Fibroblast of gingiva (primary cell): ENCODE data around the gene SMIM32.
A peak's percentile ranks its signal among the peaks of the same experiment; 100 is the strongest.

Source experiments
- DNase-seq: peaks from one replicate; pipeline ENCODE4 v3.0.0-alpha.2; 2011; ENCODE audit warnings: low read depth

Gene SMIM32

DNA sequence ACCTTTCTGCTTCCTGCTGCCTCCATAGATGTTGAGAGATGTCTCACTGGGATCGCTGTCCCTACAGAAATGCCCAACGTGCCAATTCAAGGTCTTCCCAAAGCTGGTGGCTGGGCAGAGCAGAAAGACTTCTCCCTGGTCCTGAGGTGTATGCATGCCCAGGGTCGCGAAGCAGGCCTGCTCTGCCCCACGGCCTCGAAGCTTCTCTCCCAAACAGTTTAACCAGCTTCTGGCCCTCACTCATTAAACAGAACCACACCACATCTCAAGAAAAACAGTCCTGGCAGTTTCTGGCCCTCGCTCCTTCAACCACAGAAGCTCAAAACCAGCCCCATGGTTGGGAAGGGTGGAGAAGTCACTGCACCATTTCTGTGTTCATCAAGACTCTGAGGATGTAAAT, 14.7 kb upstream of the SMIM32 start:
- DNase-seq, result no peak

DNA sequence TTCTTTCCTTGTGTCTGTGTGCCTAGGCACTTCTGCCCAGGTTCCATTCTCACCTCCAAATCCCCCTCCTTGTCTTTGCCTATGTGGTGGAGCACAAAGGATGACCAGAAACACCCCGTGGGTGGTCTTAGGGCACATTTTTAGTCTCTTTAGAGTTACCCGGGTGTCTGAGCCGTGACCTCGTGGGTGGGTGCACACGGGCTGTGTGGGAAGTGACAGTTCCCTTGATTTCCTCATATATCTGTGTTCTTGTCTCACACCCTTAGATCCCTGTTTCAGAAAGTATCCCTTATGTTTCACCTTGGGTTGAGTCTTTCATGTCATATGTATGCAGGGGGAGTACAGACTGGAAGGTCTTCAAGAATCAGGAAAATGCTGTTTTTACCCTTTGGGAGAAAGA, 13.4 kb upstream of the SMIM32 start:
- DNase-seq, result no peak

DNA sequence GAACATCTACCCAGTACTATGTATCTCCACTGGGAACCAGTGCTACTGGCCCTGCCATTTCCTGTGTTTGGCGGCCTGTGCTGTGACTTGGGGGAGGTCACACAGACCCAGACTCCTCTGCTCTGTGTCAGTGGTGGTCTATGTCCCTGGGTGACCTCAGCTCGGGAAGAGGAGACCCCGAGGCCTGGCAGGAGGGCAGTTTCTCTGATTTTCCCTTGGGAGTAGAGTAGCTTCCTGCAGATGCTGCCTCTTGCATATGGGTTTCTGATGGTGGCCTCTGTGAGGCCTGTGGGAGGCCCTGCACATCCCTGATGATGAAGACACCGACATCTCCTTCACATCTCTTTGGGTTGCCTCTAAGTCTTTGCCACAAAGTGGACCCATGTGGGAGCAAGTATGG, 13.0 kb upstream of the SMIM32 start:
- no peak for DNase-seq

DNA sequence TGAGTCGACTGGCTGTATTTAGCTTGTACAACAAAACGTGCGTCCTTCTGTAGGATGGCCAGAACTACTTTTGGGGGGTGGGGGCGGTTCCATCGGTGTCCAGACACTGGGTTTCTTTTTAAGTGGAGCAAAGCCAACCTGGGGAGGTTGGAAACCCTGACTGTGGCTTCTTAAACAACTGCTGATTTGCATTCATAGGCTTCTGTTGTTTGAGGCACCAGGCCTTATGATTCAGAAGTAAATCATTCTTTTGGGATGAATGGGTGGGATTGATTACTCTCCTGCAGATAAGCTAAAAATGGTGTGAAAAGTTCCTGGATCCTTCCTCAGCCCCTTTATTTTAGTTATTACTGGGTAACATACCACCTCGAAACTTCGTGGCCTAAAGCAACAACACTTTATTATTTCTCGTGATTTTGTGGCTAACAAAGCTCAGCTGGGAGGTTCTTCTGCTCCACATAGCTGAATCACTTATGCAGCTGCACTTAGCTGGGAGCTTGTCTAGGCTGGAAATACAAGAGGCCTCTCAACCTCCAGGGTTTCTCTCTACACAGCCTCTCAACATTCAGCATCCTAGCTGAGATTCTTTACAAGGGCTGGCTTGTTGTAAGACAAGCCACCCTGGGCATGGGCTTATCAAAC, 12.2 kb upstream of the SMIM32 start:
- DNase-seq, result no peak

DNA sequence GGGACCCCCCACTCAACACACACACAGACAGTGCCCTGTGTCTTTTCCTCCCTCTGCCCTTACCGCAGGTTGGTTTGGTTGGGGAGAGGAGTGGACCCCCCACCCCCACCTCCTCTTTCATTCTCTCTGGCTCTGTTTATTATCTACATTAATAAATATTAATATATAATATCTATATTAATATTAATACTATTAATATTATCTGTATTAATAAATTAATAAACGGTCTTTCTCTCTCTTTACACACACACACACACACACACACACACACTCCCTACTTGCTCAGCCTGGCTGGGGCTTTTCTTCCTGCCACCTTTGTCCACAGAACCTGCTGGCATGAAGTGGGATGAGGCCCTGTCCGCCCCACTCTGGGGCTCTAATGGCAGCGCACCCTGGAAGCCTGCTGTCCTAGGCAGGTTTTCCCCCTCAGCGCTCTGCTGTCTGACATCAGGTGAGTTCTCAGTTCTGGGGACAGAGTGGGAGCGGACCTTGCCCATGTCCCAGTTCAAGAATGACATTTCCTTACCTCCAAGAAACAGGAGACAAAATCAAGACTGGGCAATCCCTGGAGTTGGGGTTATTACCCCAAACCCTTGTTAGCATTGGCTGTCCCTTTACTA, 10.5 kb upstream of the SMIM32 start:
- DNase-seq, result no peak

DNA sequence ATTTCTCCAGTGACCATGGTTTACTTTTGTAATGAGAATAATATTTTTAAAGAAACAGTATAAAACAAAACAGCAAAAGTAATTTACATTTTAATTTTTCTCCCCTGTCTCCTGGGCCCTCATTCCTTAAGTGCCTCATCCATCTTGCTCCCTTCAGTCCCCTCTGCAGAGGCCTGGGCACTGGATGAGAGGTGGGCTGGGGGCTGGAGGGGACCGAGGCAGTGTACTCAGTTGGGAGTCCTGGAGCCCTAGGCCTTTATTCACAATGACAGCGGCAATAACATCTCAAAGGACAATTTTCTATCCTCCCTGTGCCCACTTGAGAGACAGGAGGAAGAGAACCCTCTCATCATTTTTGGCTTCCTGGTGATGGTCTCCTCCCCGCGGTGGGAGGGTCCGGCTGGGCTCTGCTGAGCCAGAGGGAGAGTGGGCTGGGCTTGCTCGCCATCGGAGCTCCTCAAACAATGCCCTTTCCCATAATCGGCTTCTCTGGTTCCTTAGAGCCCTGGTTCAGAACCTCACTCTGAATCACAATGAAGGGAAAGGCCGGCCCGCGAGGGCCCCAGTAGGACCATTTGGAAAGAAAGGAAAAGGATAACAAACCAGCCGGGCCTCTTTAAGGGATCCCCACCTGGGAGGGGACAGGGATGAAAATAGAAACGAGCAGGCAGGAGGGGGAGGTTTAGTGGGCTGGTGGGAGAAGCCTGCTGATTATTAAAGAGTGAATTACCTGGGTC, 9.7 kb upstream of the SMIM32 start:
- no peak for DNase-seq

DNA sequence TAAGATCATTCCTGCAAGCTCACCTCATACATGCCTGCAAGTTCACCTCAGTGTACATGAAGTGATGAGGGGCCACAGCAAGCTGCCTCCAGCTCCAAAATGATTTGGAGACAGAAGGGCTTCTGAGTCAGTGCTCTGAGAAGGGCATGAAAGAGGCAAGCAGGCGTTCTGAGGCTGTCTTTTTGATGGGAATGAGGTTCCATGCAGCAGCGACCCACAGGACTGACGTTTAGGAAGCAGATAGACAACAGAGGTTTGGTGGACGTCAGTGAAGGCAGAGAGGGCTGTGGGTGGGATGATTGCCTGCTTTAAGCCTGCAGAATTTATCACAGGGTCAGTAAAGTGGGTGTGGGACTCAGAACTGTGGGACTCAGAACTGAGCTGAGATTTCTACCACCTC, 8.9 kb upstream of the SMIM32 start:
- DNase-seq, result no peak

DNA sequence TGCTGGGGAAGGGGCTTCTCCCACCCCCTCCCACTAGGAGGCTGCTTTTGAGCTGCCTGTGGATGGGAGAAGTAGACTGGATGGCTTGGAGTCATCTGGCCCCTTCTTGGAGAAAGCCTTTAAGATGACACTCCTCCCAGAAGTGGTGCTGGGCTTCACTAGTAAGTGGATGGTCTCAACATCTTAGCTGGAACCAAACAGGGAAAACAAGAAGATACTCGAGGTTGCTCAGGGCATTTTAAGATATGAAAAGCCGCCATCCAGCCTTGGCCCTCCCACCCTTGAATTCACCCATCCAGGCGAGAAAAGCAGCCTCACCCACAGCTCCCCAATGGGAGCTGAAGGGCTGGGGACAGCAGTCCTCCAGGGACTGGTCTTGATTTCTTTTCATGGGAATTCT, 7.8 kb upstream of the SMIM32 start:
- no peak for DNase-seq

DNA sequence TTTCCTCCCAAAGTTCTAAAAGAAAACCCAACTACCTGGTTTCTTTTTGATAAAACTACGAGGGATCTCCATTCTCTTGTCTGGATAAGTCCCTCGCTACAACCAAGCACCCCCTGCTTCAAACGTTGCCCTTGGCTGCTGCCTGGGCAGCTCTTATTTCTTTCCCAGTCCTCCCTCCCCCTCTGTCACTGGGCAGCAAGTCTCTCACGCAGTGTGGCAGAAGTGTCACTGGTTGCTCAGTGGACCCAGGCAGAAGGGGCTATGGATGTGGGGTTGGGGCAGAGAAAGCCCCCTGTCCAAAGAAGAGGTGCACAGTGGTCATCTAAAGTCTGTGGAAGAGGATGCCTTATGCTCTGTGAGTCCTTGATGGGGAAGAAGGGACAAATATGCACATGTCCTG, 7.2 kb upstream of the SMIM32 start:
- DNase-seq, result no peak

DNA sequence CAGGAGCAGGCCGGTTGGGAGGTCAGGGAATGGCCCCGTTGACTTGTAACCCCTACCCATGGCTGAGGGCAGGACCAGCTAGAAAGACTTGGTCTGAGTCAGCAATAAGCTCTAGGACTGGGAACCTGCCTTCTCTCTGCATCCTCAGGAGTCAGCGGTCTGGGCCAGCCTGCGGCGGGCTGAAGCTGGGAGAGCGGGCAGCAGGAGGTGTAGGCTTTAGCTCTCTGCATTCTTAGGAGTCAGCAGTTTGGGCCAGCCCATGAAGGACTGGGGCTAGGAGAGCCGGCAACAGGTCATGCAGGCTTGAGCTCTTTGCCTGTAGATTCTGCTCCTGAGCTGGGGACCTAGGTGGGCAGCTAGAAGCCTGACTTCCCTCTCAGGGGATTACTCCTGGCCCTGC, 6.4 kb upstream of the SMIM32 start:
- no peak for DNase-seq

DNA sequence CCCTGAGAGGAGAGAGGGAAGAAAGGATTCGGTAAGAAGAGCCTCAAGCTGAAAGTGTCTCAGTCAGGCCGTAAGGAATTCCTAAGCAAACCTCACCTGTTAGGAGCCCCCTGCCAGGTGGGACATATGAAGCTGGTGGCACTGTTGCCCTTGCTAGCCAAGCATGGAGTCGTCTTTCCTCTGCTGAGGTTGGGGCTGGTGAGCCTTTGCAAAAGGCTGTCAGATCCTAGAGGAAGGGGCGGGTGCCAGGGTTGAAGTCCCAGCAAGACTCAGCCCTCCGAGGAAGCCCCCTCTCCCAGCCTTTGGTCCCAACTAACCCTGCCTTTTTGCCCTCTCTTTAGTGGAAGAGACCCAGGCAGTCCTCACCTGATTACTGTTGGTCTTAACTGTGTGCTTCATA, 5.5 kb upstream of the SMIM32 start:
- no peak for DNase-seq

DNA sequence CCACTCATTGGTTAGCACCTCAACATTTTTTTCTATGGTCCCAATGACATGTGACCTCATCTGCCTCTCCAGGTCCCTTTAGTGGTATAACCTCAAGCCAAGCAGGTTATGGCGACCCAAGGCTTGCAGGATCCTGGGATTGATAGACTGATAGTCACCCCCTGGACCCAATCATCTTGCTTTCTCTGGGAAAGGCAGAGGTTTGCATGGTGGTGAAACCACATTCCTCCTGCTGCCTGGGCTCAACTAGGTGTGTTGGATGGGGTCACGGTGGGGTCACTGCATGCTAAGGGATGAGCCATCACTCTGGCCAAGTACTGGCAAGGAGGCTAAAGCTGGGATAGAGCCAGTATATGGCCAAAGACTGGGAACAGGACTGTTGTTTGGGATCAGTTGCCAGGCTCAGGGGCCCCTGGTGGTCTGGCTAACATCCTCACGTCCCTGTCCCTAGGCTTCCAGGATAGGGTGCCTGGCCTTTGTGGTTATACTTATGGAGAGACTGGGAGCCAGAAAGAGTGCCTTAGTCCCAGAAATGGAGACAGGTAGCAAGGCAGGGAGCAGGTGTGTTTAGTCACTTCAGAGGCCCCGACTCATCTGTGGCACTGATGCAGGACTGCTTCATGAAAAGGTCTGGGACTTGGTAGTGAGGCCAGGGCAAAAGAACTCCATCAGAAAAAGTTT, 4.6 kb upstream of the SMIM32 start:
- no peak for DNase-seq

DNA sequence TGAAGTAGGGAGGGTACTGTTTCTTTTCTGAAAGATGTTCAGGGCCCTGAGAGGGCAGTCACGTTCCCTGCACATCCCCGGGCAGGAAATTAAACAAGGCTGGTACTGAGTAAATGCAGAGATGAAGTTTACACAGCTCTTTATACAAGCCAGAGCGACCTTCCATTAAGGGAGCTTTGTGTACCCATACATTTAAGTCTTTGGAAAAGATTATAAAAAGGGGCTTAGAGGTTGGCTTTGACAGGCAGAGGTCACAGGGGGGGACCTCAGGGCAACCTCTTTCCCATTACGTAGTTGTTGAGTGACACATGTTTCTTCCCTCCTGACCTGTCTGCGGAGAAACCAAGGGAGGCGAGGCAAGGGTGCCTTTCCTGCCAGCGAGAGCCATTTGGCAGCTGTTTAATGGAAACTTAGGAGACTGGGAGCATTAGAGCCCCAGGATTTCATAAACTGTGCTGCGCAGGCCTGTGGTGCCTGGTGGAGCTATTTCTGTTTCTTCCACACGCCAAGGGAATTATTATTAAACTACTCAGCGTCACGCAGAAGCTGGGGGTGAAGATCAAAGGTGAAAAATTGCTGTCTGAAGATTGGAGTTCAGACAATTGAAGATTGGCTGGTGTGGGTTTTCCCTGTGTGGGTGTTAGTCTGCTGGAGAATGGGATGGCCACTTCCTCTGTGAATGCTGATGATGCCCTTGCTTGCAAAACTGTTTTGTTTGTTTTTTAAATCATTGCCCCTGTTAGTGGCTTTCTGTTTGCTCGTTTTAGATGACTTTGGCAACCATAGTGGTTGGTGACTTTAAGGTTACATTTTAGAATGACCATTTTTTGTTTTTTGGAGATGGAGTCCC, 3.2 kb upstream of the SMIM32 start:
- no peak for DNase-seq

DNA sequence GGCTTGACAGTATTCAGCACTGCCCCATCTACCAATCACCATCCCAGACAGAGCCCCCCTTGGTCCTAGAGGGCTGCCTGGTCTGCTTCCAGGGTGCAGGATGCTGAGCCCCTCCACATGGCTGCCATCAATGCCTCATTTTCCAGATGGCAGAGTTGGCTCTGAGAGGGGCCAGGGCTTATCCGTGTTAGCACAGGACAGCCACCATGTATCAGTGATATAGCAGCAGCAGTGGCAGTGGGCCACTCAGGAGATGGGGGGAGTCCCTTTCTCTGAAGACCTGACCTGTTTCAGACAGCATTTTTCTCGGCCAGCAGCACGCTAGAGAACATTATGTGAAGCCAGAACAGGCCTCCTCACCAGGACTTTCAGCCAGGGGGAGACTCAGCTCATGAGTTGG, 1.6 kb upstream of the SMIM32 start:
- DNase-seq, result no peak

DNA sequence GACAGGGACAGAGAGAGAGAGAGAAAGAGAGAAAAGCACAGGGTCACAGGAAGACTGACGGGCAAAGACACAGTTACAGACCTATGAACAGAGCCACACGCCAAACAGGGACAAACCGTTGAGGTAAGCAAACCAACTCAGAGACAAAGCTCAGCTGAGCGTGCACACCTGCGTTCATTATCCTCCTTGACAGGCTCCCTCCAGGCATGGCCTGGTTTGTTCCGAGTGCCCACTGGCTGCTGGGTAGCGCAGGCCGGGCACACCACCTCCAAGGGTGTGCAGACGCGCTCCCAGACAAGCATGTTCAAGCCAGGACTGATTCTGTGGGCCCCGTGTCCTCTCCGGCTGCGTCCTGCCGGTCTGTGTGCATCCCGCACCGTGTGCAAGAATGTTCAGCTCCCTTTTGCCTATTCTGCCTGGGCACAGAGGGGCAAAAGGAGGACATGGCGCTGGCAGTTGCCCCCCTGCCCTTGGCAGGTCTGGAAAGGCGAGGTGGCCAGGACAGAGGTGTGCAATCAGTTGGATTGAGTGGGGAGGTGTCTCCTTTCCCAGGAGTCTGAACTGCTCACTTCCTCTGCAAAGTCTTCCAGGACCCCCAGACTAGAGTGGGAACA, 467 bp upstream of the SMIM32 start:
- no peak for DNase-seq

DNA sequence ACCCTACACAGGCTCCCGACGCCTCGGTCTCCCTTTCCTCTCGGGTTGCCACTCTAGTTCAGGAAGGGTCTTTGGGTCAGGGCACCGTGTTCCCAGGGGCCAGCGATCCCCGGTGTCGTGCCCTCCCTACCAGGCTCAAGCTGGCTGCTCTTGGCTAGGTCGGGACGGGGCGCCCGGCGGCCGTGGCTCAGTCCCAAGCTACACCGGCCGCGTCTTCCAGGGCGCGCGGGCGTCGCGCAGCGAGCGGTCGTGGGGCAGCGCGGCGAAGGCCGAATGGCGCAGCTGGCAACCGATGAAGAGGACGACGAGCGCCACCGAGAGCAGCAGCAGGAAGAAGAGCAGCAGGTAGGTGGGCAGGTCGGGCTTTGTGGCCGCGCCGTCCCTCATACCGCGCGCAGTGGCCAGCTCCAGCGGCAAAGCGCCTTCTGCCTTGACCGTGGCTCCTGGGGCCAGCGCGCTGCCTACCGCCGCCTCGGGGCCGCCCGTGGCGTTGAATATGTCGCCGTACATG, 892 bp downstream of the SMIM32 start:
- no peak for DNase-seq

DNA sequence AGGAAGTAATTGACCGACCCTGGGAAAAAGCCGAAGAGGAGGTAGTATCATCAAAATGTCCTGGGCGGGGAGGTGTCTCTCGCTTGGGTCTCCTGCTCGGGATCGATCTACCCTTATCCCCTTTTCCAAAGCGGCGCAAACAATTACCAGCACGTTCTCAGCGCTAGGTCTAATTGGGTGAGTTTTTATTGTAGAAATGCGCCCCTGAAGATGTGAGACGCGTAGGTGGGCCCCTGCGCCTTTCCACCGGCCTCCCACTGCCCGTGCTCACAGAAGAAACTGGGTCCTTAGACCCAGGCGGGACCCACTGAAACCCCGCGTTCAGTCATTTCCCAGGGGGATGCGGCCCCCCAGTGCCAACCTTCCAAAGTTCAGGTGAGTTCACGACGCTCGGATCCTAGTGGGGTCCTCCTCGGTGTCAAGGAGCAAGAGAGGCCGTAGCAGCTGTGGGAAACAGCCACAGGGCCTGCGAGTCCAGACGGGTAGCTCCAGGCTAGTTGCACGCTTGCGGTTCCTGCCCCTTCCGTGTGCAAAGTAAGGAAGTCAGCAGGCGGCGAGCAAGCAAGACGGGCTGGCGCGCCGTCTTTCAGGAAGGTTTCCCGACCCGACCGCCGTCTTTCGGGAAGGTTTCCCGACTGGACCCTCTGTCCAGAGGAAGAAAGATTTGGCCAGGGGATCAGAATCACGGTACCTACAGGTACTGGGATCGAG, 1.5 kb downstream of the SMIM32 start:
- DNase-seq, result peak; percentile 19

DNA sequence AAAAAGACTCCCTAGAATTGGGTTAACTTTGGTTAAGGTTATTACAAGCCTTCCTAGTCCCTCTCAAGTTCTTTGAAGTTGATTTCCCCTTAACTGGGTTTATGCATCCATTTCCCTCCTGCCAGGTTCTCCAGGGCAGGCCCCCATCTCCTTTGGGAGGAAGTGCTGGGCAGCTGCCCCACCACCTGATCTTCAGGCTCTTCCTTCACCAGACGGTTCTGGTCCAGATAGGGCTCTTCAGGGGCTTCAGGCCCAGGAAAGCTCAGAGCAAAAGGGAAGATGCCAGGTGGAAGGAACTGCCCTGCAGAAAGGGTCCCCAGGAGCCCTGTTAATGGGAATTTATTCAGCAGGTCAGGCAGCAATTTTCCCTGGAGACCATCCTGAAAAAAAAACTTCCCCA, 2.1 kb downstream of the SMIM32 start:
- no peak for DNase-seq

DNA sequence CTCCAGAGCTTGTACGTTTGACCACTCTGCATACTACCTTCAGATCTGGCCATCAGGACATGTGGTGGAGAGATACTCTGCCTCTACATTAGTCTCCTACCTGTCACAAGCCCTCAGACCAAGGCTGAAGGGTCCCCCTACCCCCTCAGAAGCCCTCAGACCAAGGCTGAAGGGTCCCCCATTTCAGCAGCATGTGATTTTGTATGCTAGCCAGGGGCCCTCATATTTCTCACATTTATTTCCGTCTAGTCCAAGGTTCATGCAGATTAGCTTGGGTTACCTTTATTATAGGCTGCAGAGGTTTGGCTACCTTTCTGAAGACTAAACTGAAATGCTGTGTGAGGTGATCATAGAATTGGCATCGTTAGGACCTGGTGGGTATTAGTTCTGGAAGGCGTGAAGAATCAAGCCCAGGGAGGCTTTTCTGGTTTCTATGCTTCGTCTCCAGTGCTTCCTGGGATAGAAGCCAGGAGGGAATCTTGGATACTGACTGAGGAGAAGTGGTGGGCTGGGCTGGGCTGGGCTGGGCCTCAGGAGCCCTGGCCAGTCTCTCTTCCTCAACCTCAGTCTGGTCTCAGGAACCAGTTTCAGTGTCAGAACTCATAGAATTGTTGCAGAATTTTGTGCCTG, 2.8 kb downstream of the SMIM32 start:
- DNase-seq, result no peak

DNA sequence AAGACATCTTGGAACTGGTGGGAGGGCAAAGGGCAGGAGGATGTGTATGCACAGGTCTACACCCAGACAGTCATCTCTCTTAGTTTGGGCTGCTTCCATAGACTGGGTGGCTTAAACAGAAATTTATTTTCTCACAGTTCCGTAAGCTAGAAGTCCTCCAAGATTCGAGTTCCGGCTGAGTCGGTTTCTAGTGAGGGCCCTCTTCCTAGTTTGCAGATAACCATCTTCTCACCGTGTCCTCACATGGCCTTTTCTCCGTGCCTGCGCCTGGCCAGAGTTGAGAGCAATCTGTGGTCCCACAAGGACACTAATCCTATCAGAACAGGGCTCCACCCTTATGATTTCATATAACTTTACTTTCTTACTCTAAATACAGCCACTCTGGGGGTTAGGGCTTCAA, 4.1 kb downstream of the SMIM32 start:
- DNase-seq, result no peak
